Measurements from ENCODE around the gene GET3. TPM values are rescaled to one million over a fixed set of nuclear protein-coding genes. Genes with fewer than 3 reads are reported as not detected.

GET3 gene
- total and polyA plus RNA-seq, 2 of the 13 experiments (the other 11 are each of a cell fraction or from before 2014, with no cell fraction given): 57.7 to 59.4 TPM

GRCh38 chr19:12782424-12783290 is 45.4 kb downstream of the GET3 start (continued):
- TF ChIP-seq DZIP1 (CRISPR knock-in tag; IDR thresholded peaks at IDR 0.05): no peak
- peak; percentile 73 for TF ChIP-seq GMEB2 (CRISPR knock-in tag; IDR thresholded peaks at IDR 0.05; ENCODE audit: low read depth)
- no peak for TF ChIP-seq ZSCAN30 (CRISPR knock-in tag; IDR thresholded peaks at IDR 0.05)
- TF ChIP-seq ZNF441 (CRISPR knock-in tag; IDR thresholded peaks at IDR 0.05; ENCODE audit: borderline replicate concordance): no peak
- no peak for TF ChIP-seq CC2D1A (CRISPR knock-in tag; IDR thresholded peaks at IDR 0.05)
- TF ChIP-seq ZNF121 (CRISPR knock-in tag; IDR thresholded peaks at IDR 0.05): no peak
- TF ChIP-seq ZNF138 (CRISPR knock-in tag; IDR thresholded peaks at IDR 0.05; ENCODE audit: low read depth): no peak
- TF ChIP-seq RCOR2 (CRISPR knock-in tag; IDR thresholded peaks at IDR 0.05): no peak
- TF ChIP-seq TEAD2 (CRISPR knock-in tag; IDR thresholded peaks at IDR 0.05): no peak
- no peak for TF ChIP-seq MAZ (IDR thresholded peaks at IDR 0.05; ENCODE audit: borderline replicate concordance, low read depth, low read length)
- TF ChIP-seq MAZ (CRISPR knock-in tag; IDR thresholded peaks at IDR 0.05; ENCODE audit: low read depth): peak; percentile 68; the same call in 1 of the 2 replicates
- no peak; the same call in 1 of the 2 replicates for TF ChIP-seq ZNF513 (CRISPR knock-in tag; conservative IDR thresholded peaks at IDR 0.05)
- no peak for TF ChIP-seq ZNF737 (CRISPR knock-in tag; IDR thresholded peaks at IDR 0.05; ENCODE audit: borderline replicate concordance)
- no peak for TF ChIP-seq TRIM24 (CRISPR knock-in tag; IDR thresholded peaks at IDR 0.05)
- TF ChIP-seq NR3C1 (CRISPR knock-in tag; IDR thresholded peaks at IDR 0.05): no peak
- TF ChIP-seq GTF3A (CRISPR knock-in tag; conservative IDR thresholded peaks at IDR 0.05): no peak
- no peak for TF ChIP-seq HHEX (CRISPR knock-in tag; IDR thresholded peaks at IDR 0.05)
- TF ChIP-seq SNAPC2 (CRISPR knock-in tag; IDR thresholded peaks at IDR 0.05): no peak
- no peak for TF ChIP-seq ZNF350 (CRISPR knock-in tag; IDR thresholded peaks at IDR 0.05; ENCODE audit: borderline replicate concordance, low read depth)
- no peak for TF ChIP-seq ZBTB10 (CRISPR knock-in tag; IDR thresholded peaks at IDR 0.05; ENCODE audit: borderline replicate concordance)
- TF ChIP-seq CHD2 (IDR thresholded peaks at IDR 0.05; ENCODE audit: low read depth, low read length): no peak
- peak; percentile 94 for TF ChIP-seq ZNF652 (CRISPR knock-in tag; IDR thresholded peaks at IDR 0.05; ENCODE audit: borderline replicate concordance, low read depth)

All from HepG2 (cell line).